GM21381 (cell line): ENCODE measurements around the gene TMOD1.
A peak's percentile ranks its signal among the peaks of the same experiment; 100 is the strongest.

Source experiments
- ATAC-seq: cut with Tn5 transposase; IDR thresholded peaks from one replicate; pipeline ENCODE4 v1.9.1; 2021; ENCODE audit warnings: mild to moderate bottlenecking, moderate library complexity; ENCODE audit not compliant: unreplicated experiment

The TMOD1 gene

GRCh38 chr9:97630591-97630990, 129.1 kb downstream of the TMOD1 start:
- ATAC-seq = no peak

GRCh38 chr9:97632248-97632984, 130.9 kb downstream of the TMOD1 start:
- ATAC-seq = peak; percentile 12

- ATAC-seq = peak; percentile 88
Measured at GRCh38 chr9:97632985-97633858, 131.8 kb downstream of the TMOD1 start, which contains the start of the genes NCBP1 and TSTD2. TSS of gene NCBP1 (plus strand) at chr9:97633821. CDS start at chr9:97633882, 61 bp downstream. TSS of gene TSTD2 (minus strand) at chr9:97633368. CDS start at chr9:97627562, 5,806 bp downstream.

GRCh38 chr9:97633859-97634490, 132.5 kb downstream of the TMOD1 start:
- no peak for ATAC-seq

- ATAC-seq = no peak
Measured at GRCh38 chr9:97635026-97635425, 133.6 kb downstream of the TMOD1 start.

GRCh38 chr9:97636903-97637302, 135.4 kb downstream of the TMOD1 start:
- ATAC-seq = no peak

- ATAC-seq = no peak
Measured at GRCh38 chr9:97638666-97639065, 137.2 kb downstream of the TMOD1 start.

GRCh38 chr9:97640325-97640724, 138.9 kb downstream of the TMOD1 start:
- no peak for ATAC-seq

GRCh38 chr9:97645720-97646119, 144.3 kb downstream of the TMOD1 start:
- no peak for ATAC-seq

- no peak for ATAC-seq
Measured at GRCh38 chr9:97647996-97648395, 146.5 kb downstream of the TMOD1 start.
